Stimulated activated CD8-positive, alpha-beta memory T cell treated with anti-CD3 and anti-CD28 coated beads, Interleukin-15, amount 100 ng/mL, for 24 hours (primary cell): ENCODE measurements around the gene KAT8.
"Not testable (repeated sequence)": the region's sequence is repeated elsewhere in the genome, so short reads cannot be mapped to it uniquely, and the experiment has no call there.

Experiments
- DNase-seq: peaks from one replicate; pipeline ENCODE4 v3.0.0-alpha.2; 2020; ENCODE audit warnings: low read depth

Gene KAT8

GRCh38 chr16:31083981-31084380 lies 33.5 kb upstream of the KAT8 start:
- DNase-seq = no peak

GRCh38 chr16:31084584-31085302 lies 32.7 kb upstream of the KAT8 start:
- DNase-seq = no peak

DNA sequence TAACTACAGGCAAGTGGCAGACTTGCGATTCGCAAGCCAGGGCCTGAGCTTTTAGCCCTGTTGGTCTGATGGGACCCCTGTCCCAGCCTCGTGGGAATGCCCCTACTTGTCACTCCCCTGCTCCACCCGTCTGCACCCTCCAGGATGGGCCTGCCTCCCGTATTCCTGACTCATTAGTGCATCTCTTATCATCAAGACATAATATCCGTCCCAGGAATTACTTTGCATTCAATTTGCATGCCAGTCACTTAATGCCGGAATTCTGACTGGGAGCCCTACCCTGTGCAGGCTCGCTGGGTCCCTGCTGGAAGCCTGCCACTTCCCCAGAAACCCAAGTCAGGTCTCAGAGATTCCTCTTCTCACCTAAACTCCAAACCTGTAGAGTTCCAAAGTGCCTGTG lies 32.1 kb upstream of the KAT8 start:
- no peak for DNase-seq

DNA sequence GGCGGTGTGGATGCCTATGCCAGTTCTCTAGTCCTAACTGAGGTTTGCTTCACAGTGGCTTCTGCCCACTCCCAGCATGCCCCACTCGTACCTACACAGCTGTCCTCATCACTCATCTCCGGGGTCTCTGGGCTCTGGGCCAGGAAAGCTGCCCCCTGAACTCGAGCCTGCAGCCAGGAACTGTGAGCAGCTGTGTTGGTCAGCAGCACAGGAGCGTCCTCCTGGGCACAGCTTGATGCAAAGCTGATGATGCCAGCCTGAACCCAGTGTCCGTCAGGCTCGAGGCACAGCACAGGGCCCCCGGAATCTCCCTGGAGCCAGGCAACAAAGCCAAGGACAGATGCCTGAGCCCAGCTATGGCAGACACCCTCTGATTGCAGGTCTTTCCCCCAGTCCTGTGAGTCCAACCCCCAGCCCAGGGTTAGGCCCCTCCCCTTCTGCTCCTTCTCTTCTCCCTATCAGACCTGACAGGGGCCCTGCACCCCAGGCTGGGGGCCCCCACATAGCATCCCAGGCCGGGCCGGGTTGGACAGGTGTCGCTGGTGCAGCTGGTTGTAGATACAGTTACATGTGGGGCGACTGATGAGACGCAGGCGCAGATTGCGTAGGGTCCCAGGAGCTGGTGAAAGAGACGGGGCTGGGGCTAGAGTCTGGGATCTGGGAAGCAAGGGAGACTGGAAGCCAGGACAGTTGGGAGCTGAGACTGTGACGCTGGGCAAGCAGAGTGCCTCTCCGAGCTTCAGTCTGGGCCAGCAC lies 31.4 kb upstream of the KAT8 start:
- no peak for DNase-seq

DNA sequence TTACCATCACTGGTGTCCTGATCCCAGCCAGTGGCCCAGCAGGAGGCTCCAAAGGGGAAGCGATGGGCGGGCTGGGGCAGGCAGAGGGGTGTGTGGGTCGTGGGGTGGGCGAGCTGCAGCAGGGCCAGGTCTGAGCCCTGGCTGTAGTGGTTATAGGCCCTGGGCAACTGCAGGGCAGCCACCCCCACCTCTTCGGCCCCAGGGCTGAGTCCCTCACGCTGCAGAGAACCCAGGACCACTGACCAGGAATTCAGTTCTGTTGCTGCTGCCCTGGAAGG lies 30.9 kb upstream of the KAT8 start:
- no peak for DNase-seq

- DNase-seq = no peak
These were observed 30.0 kb upstream of the KAT8 start for GRCh38 chr16:31087481-31087880.

DNA sequence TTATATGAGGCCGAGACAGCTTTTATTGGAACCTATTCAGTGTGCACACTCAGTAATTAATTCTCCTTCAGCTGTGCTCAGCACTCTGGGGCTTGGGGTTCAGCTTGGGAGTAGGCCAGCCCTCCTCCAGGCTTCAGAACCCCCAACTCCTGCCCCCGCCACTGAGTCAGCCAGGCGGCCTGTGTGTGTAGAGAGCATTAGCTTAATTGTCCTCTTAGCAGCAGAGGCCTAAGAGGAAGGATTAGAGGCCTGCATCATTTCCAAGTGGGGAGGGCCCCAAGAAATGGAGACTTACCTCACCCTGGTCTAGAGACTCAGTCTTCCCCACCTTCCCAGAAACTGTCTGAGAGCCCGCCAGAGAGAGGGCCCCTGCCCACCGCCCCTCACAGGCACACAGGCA lies 29.5 kb upstream of the KAT8 start:
- DNase-seq = no peak

DNA sequence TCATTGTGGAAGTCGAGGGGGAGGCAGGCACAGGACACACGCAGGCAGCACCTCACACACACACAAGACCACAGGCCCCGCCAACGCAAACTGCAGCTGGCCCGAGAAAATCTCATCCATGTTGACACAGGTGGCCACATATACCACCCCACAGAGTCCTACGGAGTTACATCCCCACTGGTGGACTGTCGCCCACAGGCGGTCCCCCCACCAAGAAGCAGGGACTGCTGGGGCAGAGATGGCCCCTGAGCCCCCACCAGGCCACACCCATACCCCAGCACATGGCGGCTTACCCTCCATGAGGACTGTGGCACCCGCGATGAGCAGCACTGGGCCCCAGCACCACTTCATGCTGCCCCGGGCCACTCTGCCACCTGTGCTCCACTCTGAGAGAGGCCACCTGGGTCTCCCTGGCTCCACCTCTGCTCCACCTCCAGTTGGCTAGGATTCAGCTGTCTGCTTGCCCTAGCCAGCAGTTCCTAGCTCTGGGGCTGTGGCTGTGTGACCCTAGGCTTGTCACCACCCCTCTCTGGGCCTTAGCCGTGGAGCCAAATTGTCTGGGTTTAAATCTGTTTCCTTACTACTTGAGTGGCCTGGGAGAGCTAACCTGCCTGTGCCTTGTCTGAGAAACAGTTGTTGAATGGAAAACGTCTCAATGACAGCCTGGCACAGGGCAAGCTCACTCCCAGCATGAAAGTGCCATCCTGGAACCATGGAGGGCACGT lies 28.8 kb upstream of the KAT8 start, which contains the start of gene PRSS53:
TSS of gene PRSS53 (minus strand) at position 485 of the 725 bp plus-strand sequence. CDS start at position 351, 134 bp downstream.
- no peak for DNase-seq

- DNase-seq = no peak
These were observed 28.3 kb upstream of the KAT8 start for GRCh38 chr16:31089199-31089598.

DNA sequence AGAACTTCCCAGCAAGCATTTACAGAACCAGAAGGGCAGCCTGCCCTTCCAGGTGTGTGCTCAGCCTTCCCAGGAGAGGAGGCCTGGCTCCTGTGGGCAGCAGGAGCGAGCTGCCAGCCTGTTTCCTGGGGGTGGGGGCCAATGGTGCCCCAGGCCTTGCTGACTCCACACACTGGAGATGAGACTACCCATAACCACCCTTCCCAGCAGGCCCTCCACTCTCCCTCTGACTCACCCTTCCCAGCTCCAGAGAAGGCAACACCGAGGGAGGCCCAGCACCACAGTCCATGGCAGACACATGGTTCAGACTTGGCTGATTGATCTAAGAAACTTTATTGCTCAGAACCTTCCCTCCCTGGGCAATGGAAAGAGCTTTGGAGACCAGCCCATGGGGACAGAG lies 26.9 kb upstream of the KAT8 start:
- no peak for DNase-seq

DNA sequence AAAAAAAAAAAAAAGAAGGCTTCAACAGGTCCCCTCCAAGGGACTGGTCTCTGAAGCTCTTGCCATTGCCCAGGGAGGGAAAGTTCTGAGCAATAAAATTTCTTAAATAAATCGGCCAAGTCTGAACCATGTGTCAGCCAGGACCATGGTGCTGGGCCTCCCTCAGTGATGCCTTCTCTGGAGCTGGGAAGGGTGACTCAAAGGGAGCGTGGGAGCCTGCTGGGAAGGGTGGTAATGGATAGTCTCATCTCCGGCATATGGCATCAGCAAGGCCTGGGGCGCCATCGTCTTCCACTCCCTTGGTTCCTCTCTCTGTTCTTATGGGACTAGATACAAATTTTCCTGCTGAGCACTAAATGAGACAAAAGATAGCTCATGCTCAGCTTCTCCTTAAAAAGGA lies 25.1 kb upstream of the KAT8 start:
- DNase-seq = no peak

GRCh38 chr16:31093132-31093703 lies 24.2 kb upstream of the KAT8 start:
- no peak for DNase-seq

GRCh38 chr16:31094088-31094423 lies 23.4 kb upstream of the KAT8 start:
- DNase-seq = no peak

DNA sequence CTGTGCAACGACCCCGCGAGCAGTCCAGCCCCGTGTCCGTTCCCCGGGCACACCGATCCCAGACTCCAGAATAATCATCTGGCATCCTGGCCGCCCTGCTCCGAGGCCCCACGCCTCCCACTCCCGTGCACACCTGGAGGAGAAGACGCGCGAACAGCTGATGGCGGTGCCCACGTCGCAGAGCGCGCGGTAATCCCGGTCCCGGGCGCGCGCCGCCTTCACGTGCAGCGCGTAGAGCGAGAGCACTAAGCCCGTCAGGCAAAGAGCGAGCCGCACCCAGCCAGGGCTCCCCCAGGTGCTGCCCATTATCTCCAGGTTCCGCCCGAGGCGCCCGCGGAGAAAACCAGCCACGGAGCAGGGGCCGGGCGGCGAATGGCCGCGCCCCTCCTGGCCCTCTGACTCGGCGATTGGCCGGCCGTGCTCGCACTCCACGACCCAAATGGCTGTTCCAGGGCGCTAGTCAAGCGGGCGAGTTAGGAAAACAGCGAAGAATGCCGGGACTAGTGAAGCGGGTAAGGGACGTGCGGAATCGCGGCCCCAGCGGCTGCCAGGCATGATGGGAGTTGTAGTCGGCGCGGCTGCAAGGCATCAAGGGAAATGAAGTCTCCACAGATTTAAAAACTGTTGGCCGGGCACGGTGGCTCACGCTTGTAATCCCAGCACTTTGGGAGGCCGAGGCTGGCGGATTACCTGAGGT lies 22.9 kb upstream of the KAT8 start, which contains the start of gene VKORC1:
TSS of gene VKORC1 (minus strand) at position 374 of the 697 bp plus-strand sequence. CDS start at position 306, 68 bp downstream.
- DNase-seq = peak; percentile 67

GRCh38 chr16:31099860-31100638 lies 17.4 kb upstream of the KAT8 start:
- DNase-seq = no peak

DNA sequence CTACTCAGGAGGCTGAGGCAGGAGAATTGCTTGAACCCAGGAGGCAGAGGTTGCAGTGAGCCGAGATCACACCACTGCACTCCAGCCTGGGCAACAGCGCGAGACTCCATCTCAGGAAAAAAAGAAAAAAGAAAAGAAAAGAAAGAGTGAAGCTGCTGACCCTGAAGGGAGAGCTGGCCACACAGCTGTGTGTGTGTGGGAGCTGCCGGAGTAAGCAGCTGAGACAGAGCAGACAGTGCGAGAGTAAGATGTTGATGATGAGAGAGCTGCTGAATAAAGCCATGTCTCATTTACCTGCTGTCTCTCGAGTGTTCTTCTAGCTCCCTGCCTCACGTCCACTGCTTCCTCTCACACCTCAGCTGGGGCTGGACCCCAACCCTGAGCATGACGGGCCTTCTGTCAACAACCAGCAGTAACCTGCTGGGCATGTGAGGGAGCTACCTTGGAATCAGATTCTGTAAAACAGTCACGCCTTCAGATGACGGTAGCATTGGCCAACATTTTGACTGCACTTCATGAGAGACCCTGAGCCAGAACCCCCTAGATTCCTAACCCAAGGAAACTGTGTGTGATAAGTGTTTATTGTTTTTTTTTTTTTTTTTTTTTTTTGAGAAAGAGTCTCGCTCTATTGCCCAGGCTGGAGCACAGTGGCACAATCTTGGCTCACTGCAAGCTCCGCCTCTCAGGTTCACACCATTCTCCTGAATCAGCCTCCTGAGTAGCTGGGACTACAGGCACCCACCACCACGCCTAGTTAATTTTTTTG lies 16.4 kb upstream of the KAT8 start:
- DNase-seq = not testable (repeated sequence)

- peak; percentile 77 for DNase-seq
These were observed 11.7 kb upstream of the KAT8 start for GRCh38 chr16:31105677-31106213.

DNA sequence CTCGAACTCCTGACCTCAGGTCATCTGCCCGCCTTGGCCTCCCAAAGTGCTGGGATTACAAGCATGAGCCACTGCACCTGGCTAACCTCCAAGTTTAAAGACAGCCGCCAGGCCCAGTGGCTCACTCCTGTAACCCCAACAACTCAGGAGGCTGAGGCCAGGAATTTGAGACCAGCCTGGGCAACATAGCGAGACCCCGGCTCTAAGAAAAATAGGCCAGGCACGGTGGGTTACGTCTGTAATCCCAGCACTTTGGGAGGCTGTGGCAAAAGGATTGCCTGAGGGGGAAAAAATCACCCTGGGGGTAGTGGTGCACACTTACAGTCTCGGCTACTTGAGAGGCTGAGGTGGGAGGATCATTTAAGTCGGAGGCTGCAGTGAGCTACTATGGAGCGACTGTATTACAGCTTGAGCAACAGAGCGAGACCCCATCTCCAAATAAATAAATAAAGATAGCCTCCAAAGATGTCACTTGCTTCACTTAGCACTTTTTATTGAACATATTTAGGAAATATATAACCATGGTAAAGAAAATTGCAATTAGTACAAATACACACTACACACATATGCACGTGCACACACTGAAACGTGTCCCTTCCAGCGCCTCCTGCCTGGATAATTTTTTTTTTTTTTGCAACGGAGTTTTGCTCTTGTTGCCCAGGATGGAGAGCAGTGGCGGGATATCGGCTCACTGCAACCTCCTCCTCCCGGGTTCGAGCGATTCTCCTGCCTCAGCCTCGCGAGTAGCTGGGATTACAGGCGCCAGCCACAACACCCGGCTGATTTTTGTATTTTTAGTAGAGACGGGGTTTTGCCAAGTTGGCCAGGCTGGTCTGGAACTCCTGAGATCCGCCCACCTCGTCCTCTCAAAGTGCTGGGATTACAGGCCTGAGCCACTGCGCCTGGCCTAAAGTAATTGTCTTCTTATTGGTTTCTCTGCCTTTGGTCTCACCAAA lies 10.7 kb upstream of the KAT8 start:
- DNase-seq = no peak

DNA sequence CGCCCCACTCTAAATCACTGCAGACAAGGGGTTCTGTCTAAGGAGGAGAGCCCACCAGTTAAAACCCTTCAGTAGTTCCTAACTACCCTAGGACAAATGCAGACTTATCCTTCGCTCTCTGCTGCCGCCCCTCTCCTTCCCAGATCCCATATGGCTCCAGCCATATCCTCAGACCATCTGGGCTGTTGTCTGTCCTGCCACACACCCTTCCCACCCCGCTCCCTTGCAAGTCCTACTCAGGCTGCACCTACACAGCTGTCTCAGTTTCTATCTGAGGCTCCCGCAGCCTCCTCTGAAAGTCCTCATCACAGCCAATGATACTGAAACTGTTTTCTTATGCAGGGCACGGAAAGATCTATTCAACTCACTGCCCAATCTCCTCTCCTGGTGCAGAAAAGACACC lies 10.0 kb upstream of the KAT8 start:
- DNase-seq = no peak
